Endodermal cell (in vitro differentiated cells): ENCODE measurements around the gene NNMT. TPM values are rescaled to one million over a fixed set of nuclear protein-coding genes. Genes with fewer than 3 reads are reported as not detected.

Experiments used
- DNase-seq: peaks from one replicate; pipeline ENCODE4 v3.0.0-alpha.2; 2017
- H3K27ac ChIP-seq: 2 replicates; pipeline ENCODE4 v1.5.1; 2013; ENCODE audit warnings: mild to moderate bottlenecking, low read depth, low read length, moderate library complexity
- H3K27me3 ChIP-seq: 2 replicates; pipeline ENCODE4 v1.6.1; 2013; ENCODE audit warnings: mild to moderate bottlenecking, low read length, moderate library complexity; ENCODE audit not compliant: insufficient read depth, control insufficient read depth, poor library complexity, severe bottlenecking
- H3K36me3 ChIP-seq: 2 replicates; pipeline ENCODE4 v1.7.0; 2013; ENCODE audit warnings: mild to moderate bottlenecking, low read length, moderate library complexity; ENCODE audit not compliant: control insufficient read depth, insufficient read depth
- H3K4me1 ChIP-seq: one replicate; pipeline ENCODE4 v1.7.0; 2013; ENCODE audit warnings: low read length; ENCODE audit not compliant: control insufficient read depth, insufficient read depth
- H3K4me3 ChIP-seq: 2 replicates; pipeline ENCODE4 v1.5.1; 2013; ENCODE audit warnings: mild to moderate bottlenecking, low read length, moderate library complexity
- H3K9ac ChIP-seq: 2 replicates; pipeline ENCODE4 v1.6.1; 2013; ENCODE audit warnings: mild to moderate bottlenecking, low read length, moderate library complexity; ENCODE audit not compliant: poor library complexity, severe bottlenecking; ENCODE audit errors: extremely low read depth
- H3K9me3 ChIP-seq: 2 replicates; pipeline ENCODE4 v1.6.1; 2013; ENCODE audit warnings: mild to moderate bottlenecking, low read length, moderate library complexity; ENCODE audit not compliant: control insufficient read depth
- H3K27ac Mint-ChIP-seq: 2 replicates; pipeline ENCODE4 v1.8.0; 2020; ENCODE audit warnings: mixed read lengths
- H3K27me3 Mint-ChIP-seq: 2 replicates; pipeline ENCODE4 v1.8.0; 2021; ENCODE audit warnings: mild to moderate bottlenecking, mixed read lengths; ENCODE audit not compliant: insufficient read depth
- H3K36me3 Mint-ChIP-seq: 2 replicates; pipeline ENCODE4 v1.8.0; 2020; ENCODE audit warnings: low read depth, mixed read lengths
- H3K4me1 Mint-ChIP-seq: 2 replicates; pipeline ENCODE4 v1.8.0; 2020; ENCODE audit warnings: mixed read lengths
- H3K4me3 Mint-ChIP-seq: 2 replicates; pipeline ENCODE4 v1.8.0; 2020; ENCODE audit warnings: mild to moderate bottlenecking, moderate library complexity, mixed read lengths
- H3K9me3 Mint-ChIP-seq: 2 replicates; pipeline ENCODE4 v1.8.0; 2020; ENCODE audit warnings: mild to moderate bottlenecking, mixed read lengths
- WGBS, 2 experiments: methylation state at CpG; one replicate each; pipeline versions ENCODE4 v1.1.5 to v1.1.7; 2013; ENCODE audit warnings: missing lambda C conversion rate in 2 of 2, mixed read lengths in 1 of 2; ENCODE audit not compliant: insufficient coverage in 1 of 2, insufficient read length in 1 of 2; 5-methylcytosine and 5-hydroxymethylcytosine counted together
- total RNA-seq, 2 donors: library from RNA; stranded (reverse); fragmentation: NEBNext Ultra II Directional in 1 of 2; extraction: Animal tissue kit (Norgen Biotek cat#: 25700) in 1 of 2; gene quantifications; 2 replicates in 1 of 2; 3 replicates in 1 of 2; pipeline ENCODE4 v1.2.1, GENCODE V29; 2021
- TF ChIP-seq, protein P1 (sequence below): fragments of 200-600 bp; sonication (generic); conservative IDR thresholded peaks from 2 replicates; pipeline ENCODE4 v1.5.0; 2021; ENCODE audit warnings: antibody characterized with exemption, mild to moderate bottlenecking

The NNMT gene
- total RNA-seq, 2 donors from 2014 or later, result not detected

DNA sequence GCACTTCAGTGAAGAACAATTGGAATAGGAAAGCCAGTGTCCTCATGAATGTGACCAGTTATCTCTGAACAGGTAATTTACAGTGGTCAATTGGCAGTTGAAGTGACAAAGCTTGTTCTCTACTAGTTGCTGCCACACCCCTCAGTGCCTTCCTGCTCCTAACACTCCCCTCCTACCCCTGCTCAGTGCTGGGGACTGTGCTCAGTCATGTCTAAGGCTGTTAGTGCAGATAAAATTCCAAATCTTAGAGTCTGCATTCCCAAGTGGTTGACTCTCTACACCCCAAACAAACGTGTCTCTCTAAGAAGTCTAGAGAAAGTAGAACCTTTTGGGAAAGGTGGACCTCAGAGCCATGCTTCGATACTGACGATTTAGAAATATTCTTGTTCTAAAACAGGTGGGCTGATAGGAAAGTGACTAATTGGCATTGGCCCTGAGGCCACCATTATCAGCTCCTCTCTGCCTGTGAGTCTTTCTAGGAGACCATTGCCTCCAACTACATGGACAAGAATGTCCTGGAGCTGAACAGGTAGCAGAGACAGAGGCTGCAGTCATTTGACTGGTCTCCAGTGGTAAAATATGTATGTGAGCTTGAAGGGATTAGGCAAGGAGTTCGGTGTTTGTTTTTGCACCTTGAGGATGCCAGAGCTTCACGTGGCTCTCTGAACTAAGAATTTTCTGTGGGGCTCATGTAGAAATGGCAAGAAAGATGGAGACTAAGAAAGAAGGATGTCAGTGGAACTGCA, 22.1 kb upstream of the NNMT start:
- no peaks in the 10 kb centered on the region for H3K4me1 ChIP-seq
- H3K27ac ChIP-seq, result no peak overlapping the region
- no peaks in the 10 kb centered on the region for H3K9me3 ChIP-seq
- no peaks in the 10 kb centered on the region for H3K4me1 Mint-ChIP-seq
- H3K27me3 ChIP-seq, result peaks cover 13% of the 10 kb centered on the region
- H3K27ac Mint-ChIP-seq, result no peak overlapping the region
- DNase-seq, result no peak
- H3K9me3 Mint-ChIP-seq, result no peaks in the 10 kb centered on the region
- H3K36me3 ChIP-seq, result no peaks in the 10 kb centered on the region
- H3K4me3 ChIP-seq, result no peak overlapping the region
- H3K4me3 Mint-ChIP-seq, result no peak overlapping the region
- no peaks in the 10 kb centered on the region for H3K36me3 Mint-ChIP-seq
- 87 to 89% methylated on average over 4 to 5 of the region's 5 CpGs for WGBS, 2 experiments
- TF ChIP-seq, protein P1, sequence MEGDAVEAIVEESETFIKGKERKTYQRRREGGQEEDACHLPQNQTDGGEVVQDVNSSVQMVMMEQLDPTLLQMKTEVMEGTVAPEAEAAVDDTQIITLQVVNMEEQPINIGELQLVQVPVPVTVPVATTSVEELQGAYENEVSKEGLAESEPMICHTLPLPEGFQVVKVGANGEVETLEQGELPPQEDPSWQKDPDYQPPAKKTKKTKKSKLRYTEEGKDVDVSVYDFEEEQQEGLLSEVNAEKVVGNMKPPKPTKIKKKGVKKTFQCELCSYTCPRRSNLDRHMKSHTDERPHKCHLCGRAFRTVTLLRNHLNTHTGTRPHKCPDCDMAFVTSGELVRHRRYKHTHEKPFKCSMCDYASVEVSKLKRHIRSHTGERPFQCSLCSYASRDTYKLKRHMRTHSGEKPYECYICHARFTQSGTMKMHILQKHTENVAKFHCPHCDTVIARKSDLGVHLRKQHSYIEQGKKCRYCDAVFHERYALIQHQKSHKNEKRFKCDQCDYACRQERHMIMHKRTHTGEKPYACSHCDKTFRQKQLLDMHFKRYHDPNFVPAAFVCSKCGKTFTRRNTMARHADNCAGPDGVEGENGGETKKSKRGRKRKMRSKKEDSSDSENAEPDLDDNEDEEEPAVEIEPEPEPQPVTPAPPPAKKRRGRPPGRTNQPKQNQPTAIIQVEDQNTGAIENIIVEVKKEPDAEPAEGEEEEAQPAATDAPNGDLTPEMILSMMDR, result no peak
- peaks cover 40% of the 10 kb centered on the region for H3K27me3 Mint-ChIP-seq
- no peak overlapping the region for H3K9ac ChIP-seq

DNA sequence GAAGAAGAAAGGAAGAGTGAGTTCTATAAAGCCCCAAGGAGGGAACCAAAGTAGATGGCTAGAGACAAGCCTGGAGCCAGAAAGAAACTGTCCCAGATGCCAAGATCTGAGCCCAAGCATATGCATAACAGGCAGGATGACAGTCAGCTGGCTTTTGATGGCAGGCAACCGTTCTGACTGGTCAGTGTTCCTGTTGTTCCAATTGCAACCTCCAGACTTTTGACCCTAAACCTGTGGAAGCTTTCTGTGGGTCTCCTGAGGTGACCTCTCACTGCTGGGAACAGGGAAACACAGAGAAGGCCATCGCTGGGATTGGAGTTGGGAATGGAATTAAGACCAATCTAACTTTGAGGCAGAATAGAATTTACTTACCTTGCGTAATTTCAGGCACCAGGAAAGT, 21.6 kb upstream of the NNMT start:
- no peaks in the 10 kb centered on the region for H3K4me1 Mint-ChIP-seq
- Histone ChIP-seq H3K9ac (no peak overlapping the region), H3K36me3 (no peaks in the 10 kb centered on the region), H3K4me3 (no peak overlapping the region), H3K4me1 (no peaks in the 10 kb centered on the region), H3K9me3 (no peaks in the 10 kb centered on the region), H3K27ac (no peak overlapping the region), H3K27me3 (peaks cover 13% of the 10 kb centered on the region)
- H3K4me3 Mint-ChIP-seq, result no peak overlapping the region
- 67 to 88% methylated on average over 1 to 2 of the region's 3 CpGs for WGBS, 2 experiments
- TF ChIP-seq, protein P1, result no peak
- DNase-seq, result no peak
- no peaks in the 10 kb centered on the region for H3K9me3 Mint-ChIP-seq
- peaks cover 40% of the 10 kb centered on the region for H3K27me3 Mint-ChIP-seq
- H3K36me3 Mint-ChIP-seq, result no peaks in the 10 kb centered on the region
- no peak overlapping the region for H3K27ac Mint-ChIP-seq

DNA sequence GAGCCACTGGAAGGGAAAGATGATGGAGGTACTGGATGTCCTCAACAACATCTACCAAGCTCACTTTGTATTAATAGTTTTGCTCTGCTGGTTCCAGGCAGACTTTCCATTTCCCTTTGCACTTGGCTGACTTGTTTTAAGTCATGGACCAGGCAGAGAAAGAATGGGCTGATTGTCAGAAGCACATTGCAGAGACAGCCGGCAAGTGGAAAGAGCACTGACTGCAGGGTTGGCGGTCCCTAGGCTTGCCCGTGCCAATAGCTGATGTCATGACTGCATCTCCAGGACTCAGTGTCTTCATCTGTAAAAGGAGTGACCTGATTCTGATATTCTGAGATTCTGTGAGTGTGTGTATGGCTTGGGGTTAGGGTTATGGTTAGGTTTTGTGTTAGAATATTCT, 20.9 kb upstream of the NNMT start:
- H3K27ac Mint-ChIP-seq, result no peak overlapping the region

More for the DNA sequence above, 20.9 kb upstream of the NNMT start:
- Histone ChIP-seq H3K27me3 (peaks cover 13% of the 10 kb centered on the region), H3K36me3 (no peaks in the 10 kb centered on the region), H3K4me3 (no peak overlapping the region), H3K9ac (no peak overlapping the region), H3K4me1 (no peaks in the 10 kb centered on the region), H3K9me3 (no peaks in the 10 kb centered on the region), H3K27ac (no peak overlapping the region)
- TF ChIP-seq, protein P1, result no peak
- 93% methylated on average over 3 of the region's 3 CpGs; no CpG with 5 or more reads in 1 of the 2 experiments for WGBS, 2 experiments
- Mint-ChIP-seq H3K4me1 (no peaks in the 10 kb centered on the region), H3K36me3 (no peaks in the 10 kb centered on the region), H3K4me3 (no peak overlapping the region), H3K27me3 (peaks cover 40% of the 10 kb centered on the region), H3K9me3 (no peaks in the 10 kb centered on the region)
- no peak for DNase-seq
